B cell (primary cell): ENCODE measurements around the gene MARS1.

ENCODE experiments used
- CTCF ChIP-seq: fragments of 200-600 bp; IDR thresholded peaks from one replicate; pipeline ENCODE4 v1.8.0; 2022; ENCODE audit warnings: antibody characterized with exemption, mild to moderate bottlenecking
- EZH2 ChIP-seq: IDR thresholded peaks from 2 replicates; pipeline ENCODE4 v1.6.1; 2012; ENCODE audit warnings: borderline replicate concordance, low read depth, mild to moderate bottlenecking, moderate library complexity, low read length; ENCODE audit not compliant: insufficient read depth, poor library complexity, severe bottlenecking

GRCh38 chr12:57473392-57473791 lies 14.5 kb upstream of the MARS1 start:
- TF ChIP-seq CTCF (no peak), EZH2 (no peak)
